H1 (cell line): ENCODE data around the gene PRR29. TPM values are rescaled to one million over a fixed set of nuclear protein-coding genes. Genes with fewer than 3 reads are reported as not detected.

Experiments
- CTCF ChIA-PET: fragments of 300-600 bp; sonication (Branson Sonifier 250); formaldehyde crosslinking; loops from one replicate; lab custom pipeline; 2021; ENCODE audit not compliant: partially characterized antibody; lab: Charles Lee
- POLR2A ChIA-PET: fragments of 300-600 bp; sonication (Branson Sonifier 250); formaldehyde crosslinking; loops from one replicate; lab custom pipeline; 2021; ENCODE audit warnings: inconsistent platforms; ENCODE audit not compliant: partially characterized antibody; lab: Charles Lee
- DNase-seq, 2 experiments: peaks; one replicate each; pipeline versions ENCODE4 v3.0.0 to v3.0.0-alpha.2; 2010 to 2022; ENCODE audit warnings: low spot score in 2 of 2, low read depth in 1 of 2, mixed read lengths in 1 of 2
- FAIRE-seq: peaks from 2 replicates; lab custom pipeline; 2011; peaks lifted over from hg19 to GRCh38; lab: Jason Lieb, UNC
- H2AFZ ChIP-seq: 2 replicates; pipeline ENCODE4 v1.8.1; 2012; ENCODE audit warnings: low read length, inconsistent platforms
- H2AK5ac ChIP-seq: 2 replicates; pipeline ENCODE4 v1.6.1; 2013; ENCODE audit warnings: low read depth, low read length
- H2BK120ac ChIP-seq: replicated peaks from 2 replicates; pipeline ENCODE3; 2013; ENCODE audit warnings: low read depth, low read length, inconsistent platforms
- H2BK12ac ChIP-seq: 2 replicates; pipeline ENCODE4 v1.6.1; 2013; ENCODE audit warnings: low read depth, low read length
- H2BK15ac ChIP-seq: 2 replicates; pipeline ENCODE4 v1.6.1; 2013; ENCODE audit warnings: low read length
- H2BK20ac ChIP-seq: 2 replicates; pipeline ENCODE4 v1.6.1; 2013; ENCODE audit warnings: low read length
- H2BK5ac ChIP-seq: 2 replicates; pipeline ENCODE4 v1.6.1; 2013; ENCODE audit warnings: low read depth, low read length
- H3K14ac ChIP-seq: 2 replicates; pipeline ENCODE4 v1.6.1; 2013; ENCODE audit warnings: inconsistent platforms; ENCODE audit not compliant: insufficient read length
- H3K18ac ChIP-seq: 2 replicates; pipeline ENCODE4 v1.6.1; 2013; ENCODE audit warnings: low read length; ENCODE audit errors: extremely low read depth
- H3K23ac ChIP-seq: 2 replicates; pipeline ENCODE4 v1.6.1; 2013; ENCODE audit warnings: inconsistent platforms; ENCODE audit not compliant: insufficient read length
- H3K23me2 ChIP-seq: 2 replicates; pipeline ENCODE4 v1.6.1; 2013; ENCODE audit warnings: low read depth, low read length
- H3K27ac ChIP-seq: 2 replicates; pipeline ENCODE4 v1.6.1; 2011; ENCODE audit warnings: low read depth, low read length, inconsistent platforms
- H3K27me3 ChIP-seq, 4 experiments: replicated peaks in 1 of 4; 1 replicate in 1 of 4; 2 replicates in 3 of 4; pipeline versions ENCODE4 v1.6.1 to v1.8.1; 2011 to 2013; ENCODE audit warnings: low read length in 3 of 4, mild to moderate bottlenecking in 3 of 4, inconsistent platforms in 2 of 4, mixed read lengths in 2 of 4, moderate library complexity in 1 of 4; ENCODE audit not compliant: control insufficient read depth in 3 of 4, insufficient read depth in 3 of 4; ENCODE audit errors: extremely low read depth in 1 of 4
- H3K36me3 ChIP-seq, 4 experiments: 2 replicates each; pipeline versions ENCODE4 v1.6.1 to v1.8.1; 2011 to 2013; ENCODE audit warnings: mild to moderate bottlenecking in 4 of 4, low read length in 3 of 4, moderate library complexity in 2 of 4, control low read depth in 1 of 4, inconsistent platforms in 1 of 4; ENCODE audit not compliant: insufficient read depth in 4 of 4, control insufficient read depth in 2 of 4
- H3K4ac ChIP-seq: replicated peaks from 2 replicates; pipeline ENCODE3; 2013; ENCODE audit warnings: low read length, low read depth, mixed read lengths, inconsistent platforms; ENCODE audit not compliant: insufficient read length
- H3K4me1 ChIP-seq, 4 experiments: replicated peaks in 1 of 4; 1 replicate in 1 of 4; 2 replicates in 3 of 4; pipeline versions ENCODE4 v1.6.1 to v1.8.1; 2011 to 2013; ENCODE audit warnings: low read length in 3 of 4, inconsistent platforms in 2 of 4, mixed read lengths in 1 of 4; ENCODE audit not compliant: insufficient read depth in 4 of 4, control insufficient read depth in 3 of 4
- H3K4me2 ChIP-seq, 2 experiments: 2 replicates each; pipeline versions ENCODE4 v1.6.1 to v1.8.1; 2011 to 2013; ENCODE audit warnings: low read depth in 2 of 2, low read length in 2 of 2, control low read depth in 1 of 2, inconsistent platforms in 1 of 2, mild to moderate bottlenecking in 1 of 2; ENCODE audit not compliant: insufficient read depth in 1 of 2
- H3K4me3 ChIP-seq, 4 experiments: fragments of 200-600, 300-600 bp in 1 of 4; sonication (generic), shearing (Covaris generic), sonication (Bioruptor Twin) in 1 of 4; 2 replicates each; pipeline versions ENCODE4 v1.5.1 to v1.8.1; 2011 to 2016; ENCODE audit warnings: low read length in 4 of 4, low read depth in 3 of 4, control low read depth in 2 of 4, inconsistent platforms in 2 of 4, mild to moderate bottlenecking in 2 of 4, mixed read lengths in 1 of 4, moderate library complexity in 1 of 4; ENCODE audit not compliant: insufficient read depth in 2 of 4; ENCODE audit errors: extremely low read depth in 1 of 4
- H3K56ac ChIP-seq: replicated peaks from 2 replicates; pipeline ENCODE3; 2013; ENCODE audit warnings: low read depth, mild to moderate bottlenecking, mixed read lengths, low read length, inconsistent platforms; ENCODE audit not compliant: insufficient read length
- H3K79me1 ChIP-seq: 2 replicates; pipeline ENCODE4 v1.6.1; 2013; ENCODE audit warnings: low read depth, low read length, control low read depth
- H3K79me2 ChIP-seq, 2 experiments: 2 replicates each; pipeline versions ENCODE4 v1.6.1 to v1.8.1; 2012 to 2013; ENCODE audit warnings: low read length in 2 of 2, mild to moderate bottlenecking in 2 of 2, inconsistent platforms in 1 of 2; ENCODE audit not compliant: insufficient read depth in 2 of 2, control insufficient read depth in 1 of 2
- H3K9ac ChIP-seq, 4 experiments: replicated peaks in 1 of 4; 1 replicate in 1 of 4; 2 replicates in 3 of 4; pipeline versions ENCODE4 v1.6.1 to v1.8.1; 2011 to 2013; ENCODE audit warnings: low read depth in 3 of 4, low read length in 3 of 4, control low read depth in 2 of 4, mild to moderate bottlenecking in 2 of 4, moderate library complexity in 2 of 4, inconsistent platforms in 1 of 4; ENCODE audit errors: extremely low read depth in 1 of 4
- H3K9me3 ChIP-seq, 2 experiments: 2 replicates each; pipeline versions ENCODE4 v1.6.1 to v1.8.1; 2012 to 2013; ENCODE audit warnings: mild to moderate bottlenecking in 2 of 2, moderate library complexity in 2 of 2, control low read depth in 1 of 2, inconsistent platforms in 1 of 2, low read depth in 1 of 2, low read length in 1 of 2, mixed read lengths in 1 of 2; ENCODE audit not compliant: insufficient read depth in 2 of 2
- H4K20me1 ChIP-seq, 2 experiments: replicated peaks in 1 of 2; 2 replicates each; pipeline versions ENCODE3 to v1.8.1; 2011 to 2013; ENCODE audit warnings: inconsistent platforms in 2 of 2, low read length in 2 of 2, mild to moderate bottlenecking in 1 of 2; ENCODE audit not compliant: insufficient read depth in 2 of 2, control insufficient read depth in 1 of 2
- H4K5ac ChIP-seq: 2 replicates; pipeline ENCODE4 v1.6.1; 2013; ENCODE audit warnings: low read length, low read depth, mixed read lengths, inconsistent platforms; ENCODE audit not compliant: insufficient read length
- H4K8ac ChIP-seq: 2 replicates; pipeline ENCODE4 v1.8.0; 2013; ENCODE audit warnings: mild to moderate bottlenecking, moderate library complexity, low read length, inconsistent platforms; ENCODE audit not compliant: insufficient read depth; ENCODE audit errors: extremely low read depth
- H4K91ac ChIP-seq: replicated peaks from 2 replicates; pipeline ENCODE3; 2013; ENCODE audit warnings: low read length, mixed read lengths, inconsistent platforms; ENCODE audit not compliant: insufficient read length
- FOSL1 ChIP-seq: IDR thresholded peaks from 2 replicates; pipeline ENCODE4 v1.6.1; 2011; ENCODE audit warnings: mild to moderate bottlenecking, low read depth, low read length, moderate library complexity; ENCODE audit not compliant: insufficient read depth
- GABPA ChIP-seq: IDR thresholded peaks from 2 replicates; pipeline ENCODE4 v1.6.1; 2011; ENCODE audit warnings: mild to moderate bottlenecking, low read length, moderate library complexity, borderline replicate concordance; ENCODE audit not compliant: insufficient read depth
- JUND ChIP-seq: IDR thresholded peaks from 2 replicates; pipeline ENCODE4 v1.6.1; 2011; ENCODE audit warnings: mild to moderate bottlenecking, improper control_type of control experiment, low read length
- POLR2A ChIP-seq, 2 experiments: IDR thresholded peaks; 1 replicate in 1 of 2; 2 replicates in 1 of 2; pipeline ENCODE4 v1.6.1; 2011; ENCODE audit warnings: low read depth in 2 of 2, low read length in 2 of 2, mild to moderate bottlenecking in 2 of 2; ENCODE audit errors: control extremely low read depth in 1 of 2
- RBBP5 ChIP-seq: IDR thresholded peaks from 2 replicates; pipeline ENCODE4 v1.7.1; 2012; ENCODE audit warnings: low read depth, mild to moderate bottlenecking, inconsistent platforms, low read length, moderate library complexity, borderline replicate concordance
- SP2 ChIP-seq: IDR thresholded peaks from 2 replicates; pipeline ENCODE4 v1.6.1; 2012; ENCODE audit warnings: mild to moderate bottlenecking, low read length, inconsistent platforms
- SUZ12 ChIP-seq: fragments of 200-600 bp; sonication (generic); IDR thresholded peaks from 2 replicates; pipeline ENCODE4 v1.6.1; 2012; ENCODE audit warnings: mild to moderate bottlenecking, inconsistent platforms, low read length, moderate library complexity, mixed read lengths
- TBP ChIP-seq: IDR thresholded peaks from 2 replicates; pipeline ENCODE4 v1.6.1; 2011; ENCODE audit warnings: low read depth, low read length, improper control_type of control experiment
- WGBS, 2 experiments: shearing (Covaris generic) in 1 of 2; methylation state at CpG; one replicate each; pipeline versions ENCODE4 v1.1.6 to v1.1.7; 2013 to 2015; ENCODE audit warnings: low lambda C conversion rate in 2 of 2, mixed read lengths in 2 of 2, inconsistent platforms in 1 of 2, low coverage in 1 of 2, missing lambda C conversion rate in 1 of 2; ENCODE audit not compliant: insufficient replicate concordance in 2 of 2, insufficient coverage in 1 of 2, insufficient read length in 1 of 2; ENCODE audit errors: extremely low coverage in 1 of 2, missing lambda C conversion rate in 1 of 2; 5-methylcytosine and 5-hydroxymethylcytosine counted together
- polyA plus RNA-seq, 7 experiments: library from polyadenylated mRNA; depleted of rRNA in 3 of 7; stranded (reverse) in 5 of 7; unstranded in 2 of 7; fragments of >200 nt in 5 of 7; fragments of 200-250 nt in 2 of 7; gene quantifications; 1 replicate in 5 of 7; 2 replicates in 1 of 7; 4 replicates in 1 of 7; pipeline versions ENCODE4 v1.2.1 to v1.2.3, GENCODE V29; 2011 to 2013; ENCODE audit warnings: missing spikeins in 2 of 7, mixed read lengths in 2 of 7
- total RNA-seq: library from RNA; stranded (reverse); fragmentation: NEBNext Ultra II Directional; extraction: Animal tissue kit (Norgen Biotek cat#: 25700); gene quantifications from 2 replicates; pipeline ENCODE4 v1.2.1, GENCODE V29; 2021
- TF ChIP-seq, protein P1 (sequence below): IDR thresholded peaks from 2 replicates; pipeline ENCODE4 v1.6.1; 2012; ENCODE audit warnings: low read length, inconsistent platforms
- TF ChIP-seq, protein P2 (sequence below): IDR thresholded peaks from 2 replicates; pipeline ENCODE4 v1.6.1; 2012; ENCODE audit warnings: inconsistent platforms

Gene PRR29
- total and polyA plus RNA-seq, 2 of the 8 experiments (the other 6 are each of a cell fraction or from before 2014, with no cell fraction given), result 0.67 to 0.83 TPM

GRCh38 chr17:64042700-64043485, 44.7 kb downstream of the PRR29 start:
- no peak overlapping the region for H3K14ac ChIP-seq
- H3K56ac ChIP-seq, result no peak overlapping the region
- H3K4me2 ChIP-seq, result no peak overlapping the region
- no peak for DNase-seq
- no peaks in the 10 kb centered on the region for H3K79me2 ChIP-seq
- H3K79me1 ChIP-seq, result no peaks in the 10 kb centered on the region; the same call in 1 of the 2 replicates
- no peaks in the 10 kb centered on the region for H3K9me3 ChIP-seq
- no peak overlapping the region for H4K5ac ChIP-seq
- no peak overlapping the region for H2AK5ac ChIP-seq
- H3K23me2 ChIP-seq, result no peaks in the 10 kb centered on the region
- 92% methylated on average over 12 of the region's 12 CpGs; no CpG with 5 or more reads in 1 of the 2 experiments for WGBS, 2 experiments
- no peak overlapping the region for H2BK15ac ChIP-seq
- H4K20me1 ChIP-seq, result no peaks in the 10 kb centered on the region
- ChIA-PET CTCF (interaction anchor here (0.7 to 8.5 kb wide), 16 partner anchors 10 to 140 kb away, joined by 3 to 105 read pairs (median 4); no protein-coding TSS in a partner anchor), POLR2A (interaction anchor here (1.1 to 3.4 kb wide), 4 partner anchors 8 to 103 kb away, joined by 3 to 12 read pairs (median 3); no protein-coding TSS in a partner anchor)
- no peak overlapping the region for H2BK120ac ChIP-seq
- no peak overlapping the region for H3K9ac ChIP-seq
- no peak overlapping the region for H3K18ac ChIP-seq
- no peaks in the 10 kb centered on the region for H3K36me3 ChIP-seq
- no peak overlapping the region for H2BK12ac ChIP-seq
- H2BK5ac ChIP-seq, result no peak overlapping the region; the same call in 1 of the 2 replicates
- H3K27ac ChIP-seq, result no peak overlapping the region
- H3K27me3 ChIP-seq, result no peaks in the 10 kb centered on the region
- no peak overlapping the region; the same call in 1 of the 2 replicates for H4K8ac ChIP-seq
- no peak overlapping the region for H3K23ac ChIP-seq
- no peak for FAIRE-seq
- H2BK20ac ChIP-seq, result no peak overlapping the region
- H3K4ac ChIP-seq, result no peak overlapping the region
- H3K4me1 ChIP-seq, result no peaks in the 10 kb centered on the region
- H4K91ac ChIP-seq, result no peak overlapping the region
- no peak overlapping the region for H2AFZ ChIP-seq
- no peak overlapping the region for H3K4me3 ChIP-seq
- TF ChIP-seq GABPA, result no peak
- TF ChIP-seq JUND, result no peak
- TF ChIP-seq SUZ12, result no peak
- TF ChIP-seq FOSL1, result no peak
- TF ChIP-seq RBBP5, result no peak
- no peak for TF ChIP-seq SP2
- TF ChIP-seq TBP, result no peak
- no peak for TF ChIP-seq POLR2A (IDR thresholded peaks at IDR 0.05; ENCODE audit: control extremely low read depth in 1 of 2, low read depth in 2 of 2, low read length in 2 of 2)
- TF ChIP-seq, protein P1, sequence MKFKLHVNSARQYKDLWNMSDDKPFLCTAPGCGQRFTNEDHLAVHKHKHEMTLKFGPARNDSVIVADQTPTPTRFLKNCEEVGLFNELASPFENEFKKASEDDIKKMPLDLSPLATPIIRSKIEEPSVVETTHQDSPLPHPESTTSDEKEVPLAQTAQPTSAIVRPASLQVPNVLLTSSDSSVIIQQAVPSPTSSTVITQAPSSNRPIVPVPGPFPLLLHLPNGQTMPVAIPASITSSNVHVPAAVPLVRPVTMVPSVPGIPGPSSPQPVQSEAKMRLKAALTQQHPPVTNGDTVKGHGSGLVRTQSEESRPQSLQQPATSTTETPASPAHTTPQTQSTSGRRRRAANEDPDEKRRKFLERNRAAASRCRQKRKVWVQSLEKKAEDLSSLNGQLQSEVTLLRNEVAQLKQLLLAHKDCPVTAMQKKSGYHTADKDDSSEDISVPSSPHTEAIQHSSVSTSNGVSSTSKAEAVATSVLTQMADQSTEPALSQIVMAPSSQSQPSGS, result no peak
- TF ChIP-seq, protein P2, sequence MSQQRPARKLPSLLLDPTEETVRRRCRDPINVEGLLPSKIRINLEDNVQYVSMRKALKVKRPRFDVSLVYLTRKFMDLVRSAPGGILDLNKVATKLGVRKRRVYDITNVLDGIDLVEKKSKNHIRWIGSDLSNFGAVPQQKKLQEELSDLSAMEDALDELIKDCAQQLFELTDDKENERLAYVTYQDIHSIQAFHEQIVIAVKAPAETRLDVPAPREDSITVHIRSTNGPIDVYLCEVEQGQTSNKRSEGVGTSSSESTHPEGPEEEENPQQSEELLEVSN, result no peak
